ENCODE results near the gene COG7.

COG7 gene

GRCh38 chr16:23466162-23466885, 13.3 kb upstream of the COG7 start:
- no peak for TF ChIP-seq CTCF (IDR thresholded peaks at IDR 0.05)

GRCh38 chr16:23465179-23465578, 12.2 kb upstream of the COG7 start:
- no peak for TF ChIP-seq CTCF (IDR thresholded peaks at IDR 0.05)

- TF ChIP-seq CTCF (IDR thresholded peaks at IDR 0.05), result no peak
Observed at GRCh38 chr16:23464196-23464595, 11.2 kb upstream of the COG7 start.

GRCh38 chr16:23453338-23454052, 506 bp upstream of the COG7 start:
- no peak for TF ChIP-seq CTCF (IDR thresholded peaks at IDR 0.05)

GRCh38 chr16:23452221-23452571, 793 bp downstream of the COG7 start:
- no peak for TF ChIP-seq CTCF (IDR thresholded peaks at IDR 0.05)

- TF ChIP-seq CTCF (IDR thresholded peaks at IDR 0.05), result no peak
Observed at GRCh38 chr16:23448392-23448791, 4.6 kb downstream of the COG7 start.

GRCh38 chr16:23436951-23437350, 16.0 kb downstream of the COG7 start:
- TF ChIP-seq CTCF (IDR thresholded peaks at IDR 0.05), result no peak
